GDM1 (cell line): ENCODE measurements around the gene MRPL17.

Experiments
- DNase-seq: peaks from one replicate; lab custom pipeline; 2025; lab: John Stamatoyannopoulos, UW

Gene MRPL17

DNA sequence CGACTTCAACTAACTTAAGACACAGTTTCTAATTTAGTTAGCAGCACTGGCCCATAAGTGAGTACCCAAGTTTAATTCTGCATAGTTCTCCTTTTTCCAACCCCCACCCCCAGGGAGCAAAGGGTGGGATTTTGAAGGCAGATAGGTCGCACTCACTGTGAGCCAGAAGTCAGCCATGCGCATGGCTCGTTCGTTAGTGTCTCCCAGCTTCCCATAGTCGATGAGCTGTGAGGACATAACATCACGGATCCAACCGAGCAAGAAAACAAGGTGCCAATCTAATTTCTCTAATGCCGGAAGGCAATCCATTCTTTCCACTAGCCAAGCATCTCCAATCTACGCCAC, 577 bp downstream of the MRPL17 start:
- no peak for DNase-seq

GRCh38 chr11:6681949-6682348, 1.2 kb downstream of the MRPL17 start:
- no peak for DNase-seq

DNA sequence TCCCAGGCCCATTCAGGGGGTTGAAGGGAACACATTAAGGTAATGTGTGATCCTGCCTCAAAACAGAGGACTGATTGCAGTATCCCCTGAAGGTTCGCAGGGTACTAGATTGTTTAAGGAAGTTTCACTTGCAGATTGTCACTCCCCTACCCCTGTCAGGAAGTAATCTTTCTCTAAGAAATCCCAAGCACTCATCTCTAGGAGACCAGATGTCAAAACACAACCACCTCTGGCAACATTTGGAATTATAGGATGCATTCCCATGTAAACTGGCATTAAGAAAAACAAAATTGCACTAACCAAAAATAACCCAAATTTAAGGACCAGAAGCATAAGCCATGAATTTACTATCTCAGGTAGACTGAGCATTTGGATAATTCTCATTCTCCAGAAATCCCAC, 1.6 kb downstream of the MRPL17 start:
- no peak for DNase-seq

DNA sequence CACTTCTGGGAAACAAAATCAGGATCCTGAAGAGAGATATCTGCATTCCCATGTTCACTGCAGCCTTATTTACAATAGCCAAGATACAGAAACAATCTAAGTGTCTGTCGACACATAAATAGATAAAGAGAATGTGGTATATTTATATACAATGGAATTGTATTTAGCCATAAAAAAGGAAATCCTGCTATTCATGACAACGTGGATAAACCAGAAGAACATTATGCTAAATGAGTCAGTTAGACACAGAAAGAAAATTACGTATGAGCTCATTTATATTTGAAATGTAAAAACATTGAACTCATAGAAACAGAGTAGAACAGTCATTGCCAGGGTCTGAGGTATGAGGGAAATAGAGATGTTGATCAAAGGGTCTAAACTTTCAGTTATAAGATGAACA, 6.1 kb downstream of the MRPL17 start:
- no peak for DNase-seq

DNA sequence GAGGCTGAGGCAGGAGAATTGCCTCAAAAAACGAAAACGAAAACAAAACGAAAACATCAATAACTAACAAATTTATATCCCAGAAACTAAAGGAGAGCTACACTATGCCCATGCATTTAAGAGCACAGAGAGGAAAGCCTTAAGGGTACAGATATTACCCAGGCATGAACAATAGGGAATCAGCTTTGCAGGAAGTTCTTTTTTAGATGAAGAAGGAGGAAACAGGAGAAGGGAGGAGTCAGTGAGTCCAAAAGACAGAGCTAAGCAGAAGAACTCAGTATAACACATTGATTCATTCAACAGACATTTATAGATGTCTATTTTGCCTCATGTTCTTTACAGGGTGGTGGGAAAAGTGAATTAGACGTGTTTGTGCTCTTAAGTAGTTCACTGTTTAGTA, 8.3 kb downstream of the MRPL17 start:
- no peak for DNase-seq

DNA sequence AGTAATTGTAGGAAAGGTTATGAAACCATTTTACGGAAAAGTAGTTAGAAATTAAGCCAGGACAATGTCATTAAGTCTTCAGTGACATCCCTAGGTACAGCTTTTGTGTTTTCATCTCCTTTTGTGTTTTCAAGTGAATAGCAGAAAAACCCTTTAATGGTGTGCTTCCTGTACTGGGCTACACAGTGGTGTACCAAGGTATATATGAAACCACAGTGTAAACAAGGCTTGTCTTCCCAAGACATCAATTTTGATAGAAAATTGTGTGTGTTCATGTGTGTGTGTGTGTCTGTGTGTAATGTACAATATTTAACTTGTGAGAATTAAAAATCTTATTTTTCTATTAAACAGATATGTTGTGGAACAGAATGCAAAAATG, 8.9 kb downstream of the MRPL17 start:
- no peak for DNase-seq

DNA sequence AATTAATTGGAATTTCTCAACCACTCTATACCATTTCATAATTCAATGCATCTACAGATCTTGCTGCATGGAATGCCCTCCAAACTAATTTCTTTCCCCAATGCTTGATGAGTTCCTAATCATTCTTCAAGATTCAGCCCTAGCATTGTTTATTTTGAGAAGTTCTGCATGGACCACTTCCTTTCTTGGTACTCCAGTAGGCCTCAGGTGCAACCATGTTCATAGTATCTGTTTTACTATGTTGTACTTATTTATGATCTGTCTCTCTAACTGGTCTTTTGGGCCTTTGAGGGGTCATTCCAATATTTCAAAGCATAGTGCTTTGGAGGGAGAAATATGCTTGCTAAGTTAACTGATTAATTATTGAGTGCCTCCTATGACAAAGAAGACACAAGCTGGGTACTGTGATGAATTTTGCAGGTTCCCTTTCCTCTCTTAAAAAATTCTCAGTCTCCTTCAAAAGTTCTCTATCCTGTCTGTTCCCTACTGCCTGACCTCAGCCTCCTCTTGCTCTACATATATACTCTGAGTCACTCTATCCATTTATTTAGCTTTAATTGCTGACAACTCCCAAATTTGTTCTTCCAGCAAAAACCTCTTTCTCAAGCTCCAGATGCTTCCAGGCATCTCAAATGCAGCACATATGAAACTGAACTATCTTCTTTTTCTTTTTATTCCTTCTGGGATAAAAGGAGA, 9.5 kb downstream of the MRPL17 start:
- no peak for DNase-seq

DNA sequence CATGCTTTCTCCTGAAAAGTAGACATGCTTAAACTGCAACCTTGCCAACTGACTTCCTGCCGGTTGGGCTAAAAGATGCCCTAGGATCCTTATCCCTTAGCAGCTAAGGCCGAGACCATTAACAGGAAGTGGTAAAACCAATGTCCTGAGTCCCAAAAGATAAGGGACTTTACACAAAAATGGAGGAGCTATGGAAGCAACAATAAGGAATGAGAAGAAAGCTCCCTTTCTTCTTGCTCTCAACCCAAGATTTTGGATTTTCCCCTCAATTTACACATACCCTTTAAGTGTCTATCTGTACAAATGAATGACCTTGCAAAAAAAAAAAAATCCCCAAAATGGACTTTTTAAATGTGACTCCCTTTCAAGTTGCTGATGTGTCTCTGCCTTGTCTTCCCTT, 11.1 kb downstream of the MRPL17 start:
- no peak for DNase-seq

- no peak for DNase-seq
These were observed 12.8 kb downstream of the MRPL17 start for GRCh38 chr11:6670202-6670830.

- DNase-seq: no peak
These were observed 15.3 kb downstream of the MRPL17 start for GRCh38 chr11:6667733-6668374.

- no peak for DNase-seq
These were observed 16.6 kb downstream of the MRPL17 start for GRCh38 chr11:6666302-6667183.

DNA sequence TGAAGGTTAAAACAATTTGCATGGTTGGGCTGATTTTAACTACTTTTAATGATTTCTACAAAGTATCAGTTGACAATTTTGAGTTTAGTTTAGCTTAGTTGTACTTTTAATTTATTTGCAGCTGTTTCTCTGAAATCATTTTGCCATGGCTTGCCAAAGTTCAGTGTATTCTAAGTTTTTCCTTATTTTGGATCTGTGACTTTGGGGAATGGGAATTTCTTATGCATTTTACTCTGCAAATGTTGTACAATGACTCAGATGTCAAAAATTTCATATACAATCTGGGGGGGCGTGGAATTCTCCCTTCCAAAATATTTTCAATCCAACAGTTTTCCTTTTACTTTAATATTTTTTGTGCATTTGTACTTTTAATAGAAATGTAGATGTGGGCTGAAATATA, 18.6 kb downstream of the MRPL17 start:
- no peak for DNase-seq

DNA sequence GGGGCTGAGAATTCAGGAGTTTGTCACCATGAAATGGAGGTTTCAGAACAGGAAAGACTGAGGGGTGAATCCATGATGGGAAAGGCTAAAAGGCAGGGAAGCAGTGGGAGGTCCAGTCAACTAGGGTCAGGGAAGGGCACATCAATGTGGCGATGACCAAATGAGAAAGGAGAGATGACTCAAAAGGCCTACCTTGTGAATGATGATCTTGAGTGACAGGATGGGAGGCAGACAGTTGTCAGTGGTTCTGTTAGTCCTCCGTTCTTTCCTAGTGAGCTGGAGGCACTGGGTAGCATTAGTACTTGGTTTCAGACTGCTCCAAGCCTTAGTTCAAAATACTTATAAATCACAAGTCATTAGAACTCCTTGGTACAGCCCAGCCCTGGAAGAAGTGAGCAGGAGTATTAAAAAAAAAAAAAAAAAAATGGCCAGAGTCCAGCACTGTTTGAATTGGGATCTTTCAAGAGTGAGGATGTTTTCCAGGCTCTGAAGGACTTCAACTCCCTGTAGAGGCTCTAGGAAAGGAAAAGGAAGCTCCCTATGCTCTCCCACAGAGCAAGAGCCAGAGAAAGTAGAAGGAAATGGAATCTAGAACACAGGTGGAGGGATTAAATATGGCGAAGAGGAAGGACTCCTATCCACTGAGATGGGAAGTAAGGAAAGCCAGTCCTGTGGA, 19.2 kb downstream of the MRPL17 start:
- no peak for DNase-seq

DNA sequence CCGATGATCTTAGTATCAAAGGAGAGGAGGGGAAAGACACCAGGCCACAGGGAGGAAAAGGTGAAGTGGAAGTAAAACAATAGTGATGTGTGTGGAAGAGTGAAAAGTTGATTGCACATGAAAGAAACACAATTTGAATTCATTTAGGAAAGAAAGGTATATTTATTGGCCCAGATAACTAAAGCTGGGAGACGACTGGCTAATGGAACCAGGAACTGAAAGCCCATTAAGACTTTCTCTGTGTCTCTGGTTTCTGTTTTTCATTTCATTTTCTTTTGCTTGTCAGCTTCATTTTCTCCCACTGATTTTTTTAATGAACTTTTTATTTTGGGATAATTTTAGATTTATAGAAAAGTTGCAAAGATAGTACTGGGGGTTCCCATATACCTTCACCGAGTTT, 22.4 kb downstream of the MRPL17 start:
- no peak for DNase-seq

DNA sequence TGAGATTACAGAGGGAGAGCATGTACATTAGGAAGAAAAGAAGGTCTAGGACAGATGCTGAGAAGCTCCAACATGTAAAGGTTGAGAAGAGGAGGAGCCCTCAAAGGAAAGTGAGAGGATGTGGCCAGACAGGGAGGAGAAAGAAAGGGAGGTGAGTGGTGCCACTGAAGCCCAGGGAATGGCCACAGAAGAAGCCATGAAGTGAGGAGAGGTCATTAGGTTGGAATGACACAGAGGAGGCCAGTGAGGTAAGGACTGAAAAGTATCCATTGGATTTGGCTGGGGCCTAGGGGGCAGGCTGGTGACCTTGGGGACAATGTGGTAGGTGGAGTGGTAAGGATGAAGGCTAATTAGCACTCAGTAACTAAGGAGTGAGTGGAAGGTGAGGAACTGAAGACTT, 24.5 kb downstream of the MRPL17 start:
- DNase-seq: no peak

DNA sequence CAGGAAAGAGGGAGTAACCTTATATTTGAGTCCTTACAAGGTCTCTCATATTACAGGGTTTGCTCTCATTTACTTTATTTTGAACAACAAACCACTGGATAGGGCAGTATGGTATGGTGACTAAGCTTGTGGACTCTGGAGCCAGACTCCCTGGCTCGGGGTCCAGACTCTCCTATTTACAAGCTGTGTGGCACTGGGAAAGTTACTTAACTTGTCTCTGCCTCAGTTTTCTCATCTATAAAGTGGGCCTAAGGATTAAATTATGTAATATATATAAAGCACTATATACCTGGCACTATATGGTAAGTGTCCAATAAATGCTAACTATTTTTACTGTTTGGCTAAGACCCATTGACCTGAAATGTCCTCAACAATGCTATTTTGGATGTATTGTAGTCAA, 25.8 kb downstream of the MRPL17 start:
- DNase-seq: no peak

GRCh38 chr11:6656936-6657335, 26.2 kb downstream of the MRPL17 start:
- DNase-seq: no peak

- no peak for DNase-seq
These were observed 26.6 kb downstream of the MRPL17 start for GRCh38 chr11:6656584-6656915.

GRCh38 chr11:6655790-6656583, 27.2 kb downstream of the MRPL17 start, which contains the start of gene DCHS1:
Gene DCHS1, minus strand, starts transcription at chr11:6655809. Its CDS starts 14,196 bp downstream, at chr11:6641613.
- no peak for DNase-seq

GRCh38 chr11:6655020-6655789, 27.9 kb downstream of the MRPL17 start:
- DNase-seq: no peak
